ENCODE measurements around the gene HLCS.
"Not testable (repeated sequence)": the region's sequence is repeated elsewhere in the genome, so short reads cannot be mapped to it uniquely, and the experiment has no call there.

The HLCS gene

DNA sequence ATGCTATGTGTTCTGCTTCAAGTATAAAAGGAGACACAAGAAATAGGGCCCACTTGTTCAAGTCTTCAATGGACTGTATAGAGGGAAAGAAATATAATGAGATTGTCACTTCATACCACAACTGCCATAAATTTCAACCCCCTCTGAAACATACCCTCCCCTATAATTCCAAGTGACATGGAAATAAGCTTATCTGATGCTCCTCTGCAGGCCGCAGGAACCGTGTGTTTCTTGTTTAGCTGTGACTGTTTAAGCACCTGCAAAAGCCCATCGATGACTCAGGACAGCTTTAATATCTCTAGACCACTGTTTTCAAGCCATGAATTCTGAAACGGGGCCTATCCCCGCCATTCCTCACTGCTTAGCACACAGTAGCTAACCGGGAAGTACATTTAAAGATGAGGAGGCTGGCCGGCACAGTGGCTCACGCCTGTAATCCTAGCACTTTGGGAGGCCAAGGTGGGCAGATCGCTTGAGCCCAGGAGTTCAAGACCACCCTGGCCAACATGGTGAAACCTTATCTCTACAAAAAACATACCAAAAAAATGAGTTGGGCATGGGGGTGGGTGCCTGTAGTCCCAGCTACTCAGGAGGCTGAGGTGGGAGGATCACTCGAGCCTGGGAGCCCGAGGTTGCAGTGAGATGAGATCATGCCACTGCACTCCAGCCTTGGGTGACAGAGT, 4.2 kb downstream of the HLCS start:
- DNase-seq (ENCODE audit: low spot score) = no peak
- in situ Hi-C loops (cut with MboI; ENCODE audit: low pct_unique_long_range_greater_than_20kb, low sequenced_read_pairs, unreplicated experiment) = no loop called here
- TF ChIP-seq, protein P1, sequence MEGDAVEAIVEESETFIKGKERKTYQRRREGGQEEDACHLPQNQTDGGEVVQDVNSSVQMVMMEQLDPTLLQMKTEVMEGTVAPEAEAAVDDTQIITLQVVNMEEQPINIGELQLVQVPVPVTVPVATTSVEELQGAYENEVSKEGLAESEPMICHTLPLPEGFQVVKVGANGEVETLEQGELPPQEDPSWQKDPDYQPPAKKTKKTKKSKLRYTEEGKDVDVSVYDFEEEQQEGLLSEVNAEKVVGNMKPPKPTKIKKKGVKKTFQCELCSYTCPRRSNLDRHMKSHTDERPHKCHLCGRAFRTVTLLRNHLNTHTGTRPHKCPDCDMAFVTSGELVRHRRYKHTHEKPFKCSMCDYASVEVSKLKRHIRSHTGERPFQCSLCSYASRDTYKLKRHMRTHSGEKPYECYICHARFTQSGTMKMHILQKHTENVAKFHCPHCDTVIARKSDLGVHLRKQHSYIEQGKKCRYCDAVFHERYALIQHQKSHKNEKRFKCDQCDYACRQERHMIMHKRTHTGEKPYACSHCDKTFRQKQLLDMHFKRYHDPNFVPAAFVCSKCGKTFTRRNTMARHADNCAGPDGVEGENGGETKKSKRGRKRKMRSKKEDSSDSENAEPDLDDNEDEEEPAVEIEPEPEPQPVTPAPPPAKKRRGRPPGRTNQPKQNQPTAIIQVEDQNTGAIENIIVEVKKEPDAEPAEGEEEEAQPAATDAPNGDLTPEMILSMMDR (IDR thresholded peaks at IDR 0.05; ENCODE audit: extremely low read depth, insufficient read depth, missing control alignments) = no peak

DNA sequence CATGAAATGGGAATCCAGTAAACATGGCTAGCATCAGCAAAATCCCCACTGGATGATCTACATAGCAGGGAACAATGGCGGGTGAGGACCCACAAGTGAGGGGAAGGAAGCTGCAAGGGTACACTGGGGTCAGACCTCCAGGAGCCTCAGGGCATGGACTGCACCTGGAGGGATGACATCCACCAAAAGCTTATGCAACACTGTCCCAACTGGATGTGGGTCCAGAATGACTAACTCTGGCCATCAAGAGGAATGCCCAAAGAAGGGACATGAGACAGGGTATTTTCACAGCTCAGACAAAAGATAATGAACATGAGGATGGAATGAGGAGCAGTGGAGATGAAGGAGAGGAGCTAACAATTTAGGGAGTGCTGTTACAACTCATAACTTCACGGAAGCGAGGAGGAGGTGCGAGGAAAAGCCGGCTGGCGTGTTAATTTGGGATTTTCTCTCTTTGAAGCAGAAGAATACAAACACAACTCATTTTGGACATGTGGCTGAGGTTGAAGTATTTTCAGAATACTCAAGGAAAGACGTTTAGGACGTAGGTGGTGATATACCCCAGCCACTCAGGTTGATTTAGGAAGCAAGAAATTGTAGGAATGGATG, 5.7 kb downstream of the HLCS start:
- no peak for DNase-seq (ENCODE audit: low spot score)
- TF ChIP-seq, protein P1 (IDR thresholded peaks at IDR 0.05; ENCODE audit: extremely low read depth, insufficient read depth, missing control alignments) = no peak
- in situ Hi-C loops (cut with MboI; ENCODE audit: low pct_unique_long_range_greater_than_20kb, low sequenced_read_pairs, unreplicated experiment) = no loop called here

DNA sequence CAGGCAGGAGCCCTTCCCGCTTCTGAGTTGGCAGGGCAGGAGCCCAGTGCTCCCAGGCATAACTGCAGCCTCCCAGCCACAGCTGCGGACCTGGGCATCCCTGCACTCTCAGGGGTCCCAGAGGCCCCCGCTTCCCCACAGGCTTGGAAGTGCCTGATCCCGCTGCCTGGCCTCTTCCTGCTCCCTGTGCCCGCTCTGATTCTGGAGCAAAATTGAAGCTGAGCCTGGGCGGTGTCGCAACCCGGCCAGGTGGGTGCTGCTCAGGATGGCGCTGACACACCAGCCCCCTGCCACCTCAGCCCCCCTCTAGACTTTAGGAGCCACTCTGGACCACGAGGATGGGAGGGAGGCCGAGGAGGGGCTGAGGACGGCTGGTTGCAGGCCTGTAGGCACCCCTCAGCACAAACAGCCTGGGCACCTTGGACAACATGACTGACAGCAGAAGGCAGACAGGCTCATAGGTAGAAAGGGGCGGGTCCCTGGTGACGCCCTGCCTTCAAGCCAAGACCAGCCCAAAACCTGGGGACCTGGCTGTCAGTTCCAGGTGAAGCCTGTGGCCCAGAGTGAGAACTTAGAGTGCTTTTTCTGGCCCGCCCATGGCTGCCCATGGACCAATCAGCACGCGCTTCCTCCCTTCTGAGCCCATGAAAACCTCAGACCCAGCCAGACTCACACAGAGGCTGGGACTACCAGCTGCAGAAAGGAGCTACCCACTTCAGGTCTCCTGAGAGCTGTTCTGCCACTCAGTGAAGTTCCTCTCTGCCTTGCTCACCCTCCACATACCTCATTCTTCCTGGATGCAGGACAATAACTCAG, 7.2 kb downstream of the HLCS start:
- TF ChIP-seq, protein P1 (IDR thresholded peaks at IDR 0.05; ENCODE audit: extremely low read depth, insufficient read depth, missing control alignments) = no peak
- DNase-seq (ENCODE audit: low spot score) = no peak
- in situ Hi-C loops (cut with MboI; ENCODE audit: low pct_unique_long_range_greater_than_20kb, low sequenced_read_pairs, unreplicated experiment) = no loop called here

DNA sequence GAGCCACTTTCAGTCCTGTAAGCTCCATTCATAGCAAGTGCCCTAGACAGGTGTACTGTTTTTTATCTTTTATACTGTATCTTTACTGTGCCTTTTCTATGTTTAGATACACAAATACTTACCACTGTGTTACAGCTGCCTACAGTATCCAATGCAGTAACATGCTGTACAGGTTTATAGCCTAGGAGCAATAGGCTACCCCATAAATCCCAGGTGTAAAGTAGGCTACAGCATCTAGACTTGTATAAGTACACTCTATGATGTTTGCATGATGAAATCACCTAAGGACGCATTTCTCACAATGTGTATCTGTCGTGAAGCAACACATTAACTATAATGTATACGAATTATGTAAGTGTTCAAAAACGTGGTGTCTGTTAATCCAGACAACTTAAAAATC, 10.7 kb downstream of the HLCS start:
- no peak for DNase-seq (ENCODE audit: low spot score)
- TF ChIP-seq, protein P1 (IDR thresholded peaks at IDR 0.05; ENCODE audit: extremely low read depth, insufficient read depth, missing control alignments) = no peak
- in situ Hi-C loops (cut with MboI; ENCODE audit: low pct_unique_long_range_greater_than_20kb, low sequenced_read_pairs, unreplicated experiment) = no loop called here

DNA sequence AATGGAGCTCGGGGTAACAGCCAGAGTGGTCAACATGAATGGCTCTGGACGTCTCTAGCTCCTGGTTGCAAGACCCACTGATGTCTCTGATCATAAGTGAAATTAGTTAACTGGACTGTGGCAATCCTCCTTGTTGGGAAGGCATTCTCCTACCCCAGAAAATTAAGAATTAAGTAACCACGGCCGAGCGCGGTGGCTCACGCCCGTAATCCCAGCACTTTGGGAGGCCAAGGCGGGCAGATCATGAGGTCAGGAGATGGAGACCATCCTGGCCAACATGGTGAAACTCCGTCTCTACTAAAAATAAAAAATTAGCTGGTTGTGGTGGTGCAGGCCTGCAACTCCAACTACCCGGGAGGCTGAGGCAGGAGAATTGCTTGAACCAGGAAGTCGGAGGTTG, 14.1 kb downstream of the HLCS start:
- DNase-seq (ENCODE audit: low spot score); in situ Hi-C loops (cut with MboI; ENCODE audit: low pct_unique_long_range_greater_than_20kb, low sequenced_read_pairs, unreplicated experiment): not testable (repeated sequence)

DNA sequence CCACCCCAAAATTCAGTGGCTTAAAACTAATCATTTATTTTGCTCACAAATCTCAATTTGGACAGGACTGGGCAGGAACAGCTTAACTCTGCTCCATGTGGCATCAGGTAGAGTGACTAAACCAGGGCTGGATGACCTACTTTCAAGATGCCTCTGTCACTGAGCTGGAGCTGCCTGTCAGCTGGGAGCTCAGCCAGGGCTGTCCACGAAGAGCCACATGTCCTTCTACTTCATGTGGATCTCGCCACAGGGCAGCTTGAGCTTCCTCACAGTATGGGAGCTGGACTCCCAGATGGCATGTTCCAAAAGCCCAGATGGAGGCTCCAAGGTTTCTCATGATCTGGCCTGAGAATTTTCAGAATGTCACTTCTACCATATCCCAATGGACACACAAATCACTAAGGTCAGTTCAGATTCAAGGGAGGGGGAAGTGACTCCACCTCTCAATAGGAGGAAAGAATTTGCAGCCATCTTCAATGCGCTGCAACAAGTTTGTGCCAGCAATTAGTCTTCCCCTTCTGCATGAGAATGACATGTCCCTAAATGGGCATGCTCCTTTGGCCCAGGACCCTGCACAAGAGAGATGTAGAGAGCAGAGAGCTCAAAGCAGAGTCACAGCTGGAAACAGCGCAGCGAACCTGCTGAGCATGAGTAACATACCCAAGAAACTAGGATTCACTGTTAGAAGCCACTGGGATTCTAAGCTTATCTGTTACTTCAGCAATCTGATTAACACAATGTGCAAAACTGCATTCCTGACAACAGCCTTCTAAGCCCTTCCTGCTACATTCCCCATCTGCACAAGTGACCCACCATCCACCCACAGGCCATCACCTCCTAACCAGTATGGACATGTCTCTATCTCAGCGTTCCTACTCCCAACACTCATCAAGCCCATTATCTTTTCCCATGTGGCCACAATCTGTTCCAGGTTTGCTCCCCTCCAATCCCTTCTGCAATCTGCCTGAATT, 17.0 kb downstream of the HLCS start:
- DNase-seq (ENCODE audit: low spot score) = no peak

More for the DNA sequence above, 17.0 kb downstream of the HLCS start:
- TF ChIP-seq, protein P1 (IDR thresholded peaks at IDR 0.05; ENCODE audit: extremely low read depth, insufficient read depth, missing control alignments) = no peak
- in situ Hi-C loops (cut with MboI; ENCODE audit: low pct_unique_long_range_greater_than_20kb, low sequenced_read_pairs, unreplicated experiment) = loop anchor here (25.0 kb wide), 1 partner anchor 312 kb away; no protein-coding TSS in a partner anchor
